ENCODE measurements around the gene TMPRSS6.

The TMPRSS6 gene

GRCh38 chr22:37117092-37117491 lies 7.6 kb upstream of the TMPRSS6 start:
- DNase-seq (ENCODE audit: low read depth in 2 of 2), result no peak

GRCh38 chr22:37115032-37115431 lies 5.5 kb upstream of the TMPRSS6 start:
- no peak for DNase-seq (ENCODE audit: low read depth in 2 of 2)

DNA sequence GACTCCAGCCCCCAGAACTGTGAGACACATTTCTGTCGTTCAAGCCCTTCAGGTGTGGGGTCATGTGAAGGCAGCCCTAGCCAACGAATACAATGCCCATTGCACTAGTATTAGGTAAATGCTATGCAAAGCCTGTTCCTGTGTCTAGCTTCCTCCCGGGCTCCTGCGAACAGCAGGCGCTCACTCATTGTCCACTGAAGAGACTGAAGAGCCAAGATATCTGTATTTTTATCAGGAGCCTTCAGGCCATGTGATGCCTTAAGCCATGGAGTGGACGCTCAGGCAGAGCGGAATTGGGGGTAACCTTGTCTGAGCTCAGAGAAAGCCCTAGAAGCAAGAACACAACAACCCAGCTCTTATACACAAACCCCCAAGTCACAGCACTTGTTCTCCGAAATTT lies 4.2 kb upstream of the TMPRSS6 start:
- DNase-seq (ENCODE audit: low read depth in 2 of 2), result no peak

GRCh38 chr22:37112084-37112728 lies 2.7 kb upstream of the TMPRSS6 start:
- no peak for DNase-seq (ENCODE audit: low read depth in 2 of 2)

GRCh38 chr22:37111156-37111717 lies 1.7 kb upstream of the TMPRSS6 start:
- DNase-seq (ENCODE audit: low read depth in 2 of 2), result no peak

DNA sequence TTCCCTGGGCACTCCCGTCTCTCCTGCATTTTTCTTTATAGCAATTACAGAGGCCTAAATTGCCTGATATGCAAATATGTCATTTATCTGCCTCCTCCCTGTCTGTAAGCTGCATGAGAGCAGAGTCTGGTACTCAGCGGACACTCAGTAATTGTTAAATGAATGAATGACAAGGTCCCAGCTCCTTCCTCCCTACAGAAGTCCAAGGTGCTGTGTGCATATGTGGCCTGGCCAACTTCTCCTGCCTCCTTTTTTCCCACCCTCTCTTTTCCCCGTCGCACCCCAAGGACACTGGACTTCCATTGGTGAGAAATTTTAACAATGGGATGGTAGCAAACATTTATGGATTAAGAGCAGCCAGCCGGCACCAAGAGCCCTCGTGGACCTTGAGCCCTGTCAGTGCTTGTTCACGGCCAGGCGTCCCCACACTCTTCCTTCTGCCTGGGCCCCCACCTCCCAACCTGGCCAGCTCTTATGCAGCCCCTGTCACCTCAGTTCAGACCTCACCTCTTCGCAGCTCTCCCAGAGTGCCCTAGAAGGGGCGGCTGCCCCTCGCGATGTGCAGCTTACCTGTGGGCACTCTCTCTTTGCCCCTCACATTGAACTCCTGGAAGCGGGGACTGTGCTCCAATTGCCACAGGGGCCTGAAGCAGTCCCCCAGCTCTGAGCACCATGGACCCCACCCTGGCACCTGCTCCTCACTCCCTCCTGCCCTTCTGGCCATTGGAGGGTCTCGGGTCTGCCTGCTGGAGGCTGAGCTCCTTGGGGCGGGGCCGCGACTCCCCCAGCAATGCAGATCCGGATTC lies 1.5 kb downstream of the TMPRSS6 start:
- DNase-seq (ENCODE audit: low read depth in 2 of 2), result no peak

- no peak for DNase-seq (ENCODE audit: low read depth in 2 of 2)
Measured at GRCh38 chr22:37105990-37106389, 3.5 kb downstream of the TMPRSS6 start.

GRCh38 chr22:37105154-37105553 lies 4.4 kb downstream of the TMPRSS6 start:
- DNase-seq (ENCODE audit: low read depth in 2 of 2), result no peak

DNA sequence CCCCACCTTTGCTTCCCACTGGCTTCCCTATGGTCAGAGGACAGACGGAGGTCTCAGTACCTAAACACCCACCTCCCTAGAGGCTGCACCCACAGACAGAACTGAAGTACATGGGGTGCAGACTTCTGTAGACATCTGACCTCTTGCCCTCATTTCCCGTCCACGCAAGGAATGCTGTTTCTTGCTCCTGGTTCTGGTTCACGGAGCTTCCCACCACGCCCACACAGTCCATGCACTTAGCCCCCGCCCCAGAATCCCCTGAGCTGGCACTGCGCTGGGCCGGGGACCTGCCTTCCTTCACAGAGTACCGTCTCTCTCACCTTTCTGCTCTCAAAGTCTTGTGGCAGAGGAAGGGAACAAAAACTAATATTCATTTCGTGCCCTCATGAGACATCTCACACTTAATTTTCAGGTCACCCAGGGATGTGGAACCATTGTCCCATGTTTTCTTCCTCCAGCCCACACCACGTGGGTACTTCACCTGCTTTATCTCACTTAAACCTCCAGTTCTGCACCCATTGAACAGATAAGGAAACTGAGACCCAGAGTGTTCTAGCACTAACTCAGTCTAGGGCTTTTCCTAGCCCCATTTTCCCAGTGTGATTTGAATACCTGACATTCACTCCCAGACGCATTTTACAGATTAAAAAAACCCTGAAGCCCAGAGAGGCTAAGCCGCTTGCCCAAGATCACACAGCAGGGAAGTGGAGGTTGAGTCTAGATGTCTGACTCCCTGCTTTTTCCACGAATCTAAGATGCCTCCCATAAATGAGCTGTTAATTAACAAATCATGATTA lies 5.7 kb downstream of the TMPRSS6 start:
- DNase-seq (ENCODE audit: low read depth in 2 of 2), result no peak

- DNase-seq (ENCODE audit: low read depth in 2 of 2), result no peak
Measured at GRCh38 chr22:37103151-37103550, 6.4 kb downstream of the TMPRSS6 start.

DNA sequence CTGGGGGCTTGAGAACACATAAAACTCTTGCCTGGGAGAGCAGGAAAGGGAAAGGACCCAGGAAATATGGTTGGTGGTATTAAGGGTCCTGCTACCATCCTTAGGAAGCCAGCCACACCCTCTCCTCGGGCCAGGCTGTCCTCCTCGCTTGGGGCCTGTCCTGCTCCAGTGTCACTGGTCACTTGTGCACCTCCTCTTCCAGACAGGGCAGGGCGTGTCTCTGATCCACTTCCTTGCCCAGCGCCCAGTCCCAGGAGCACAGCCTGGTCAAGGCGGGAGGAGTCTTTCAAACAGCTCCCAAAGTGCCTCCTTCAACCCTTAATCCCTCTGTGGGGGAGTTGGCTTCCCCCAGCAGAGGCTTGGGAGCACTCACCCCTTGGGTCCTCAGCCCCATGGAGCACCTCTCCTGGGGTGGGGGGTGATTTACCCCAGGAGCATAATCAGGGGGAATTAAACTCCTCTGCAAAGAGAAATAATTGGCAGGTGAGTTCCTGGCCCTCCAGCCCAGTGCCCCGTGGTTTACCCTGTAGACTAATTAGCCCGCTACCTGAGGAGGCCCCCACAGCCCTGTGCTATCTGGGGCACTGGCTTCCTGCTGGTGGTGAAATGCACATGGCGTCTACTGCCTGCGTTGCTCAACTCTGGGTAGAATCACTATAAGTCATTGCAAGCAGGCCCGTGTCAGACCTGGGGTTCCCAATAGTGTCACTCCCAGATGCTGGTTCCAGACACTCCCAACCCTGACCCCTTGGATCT lies 8.0 kb downstream of the TMPRSS6 start:
- no peak for DNase-seq (ENCODE audit: low read depth in 2 of 2)

- DNase-seq (ENCODE audit: low read depth in 2 of 2), result no peak
Measured at GRCh38 chr22:37100589-37101127, 8.9 kb downstream of the TMPRSS6 start.

DNA sequence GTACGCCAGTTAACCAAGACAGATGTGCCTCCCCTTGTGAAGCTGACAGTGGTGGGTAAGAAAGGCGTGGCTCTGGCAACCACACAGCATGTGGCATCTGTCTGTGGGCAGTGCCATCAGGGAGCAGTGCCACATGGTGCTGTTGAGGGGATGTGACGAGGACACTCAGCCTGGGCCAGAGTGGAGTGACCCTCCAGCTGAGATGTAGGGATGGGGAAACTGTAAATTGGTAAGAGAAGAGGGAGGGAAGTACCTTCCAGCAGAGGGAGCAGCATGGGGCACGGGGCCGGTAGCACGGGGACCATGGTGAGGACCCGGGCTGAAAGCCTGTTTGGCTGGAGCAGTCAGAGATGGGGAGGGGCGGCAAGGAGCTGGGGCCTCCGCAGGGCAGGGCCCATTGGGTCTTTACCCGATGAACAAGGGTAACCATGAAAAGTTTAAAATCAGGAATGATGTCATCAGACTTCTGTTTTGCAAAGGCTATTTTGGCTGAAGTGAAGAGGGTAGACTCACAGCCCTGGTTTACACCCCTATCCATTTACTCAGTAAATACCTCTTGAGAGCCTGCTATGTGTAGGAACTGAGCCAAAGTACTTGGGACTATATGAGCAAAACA lies 10.4 kb downstream of the TMPRSS6 start:
- no peak for DNase-seq (ENCODE audit: low read depth in 2 of 2)

DNA sequence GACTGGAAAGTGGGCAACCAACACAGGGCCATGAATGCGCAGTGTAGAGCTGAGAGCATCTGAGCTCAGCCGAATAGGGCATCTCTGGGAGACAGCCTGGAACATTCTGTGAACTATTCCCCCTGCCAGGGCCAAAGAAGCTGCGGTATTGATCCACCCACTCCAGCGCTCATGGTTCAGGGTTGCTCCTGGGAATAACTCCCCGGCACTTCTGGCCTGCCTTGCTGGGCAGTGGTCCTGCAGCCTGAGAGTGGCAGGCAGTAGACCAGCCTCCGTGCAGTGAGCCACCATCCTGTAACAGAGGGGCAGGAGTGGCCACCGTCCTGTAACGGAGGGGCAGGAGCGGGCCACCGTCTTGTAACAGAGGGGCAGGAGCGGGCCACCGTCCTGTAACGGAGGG lies 12.2 kb downstream of the TMPRSS6 start:
- no peak for DNase-seq (ENCODE audit: low read depth in 2 of 2)

DNA sequence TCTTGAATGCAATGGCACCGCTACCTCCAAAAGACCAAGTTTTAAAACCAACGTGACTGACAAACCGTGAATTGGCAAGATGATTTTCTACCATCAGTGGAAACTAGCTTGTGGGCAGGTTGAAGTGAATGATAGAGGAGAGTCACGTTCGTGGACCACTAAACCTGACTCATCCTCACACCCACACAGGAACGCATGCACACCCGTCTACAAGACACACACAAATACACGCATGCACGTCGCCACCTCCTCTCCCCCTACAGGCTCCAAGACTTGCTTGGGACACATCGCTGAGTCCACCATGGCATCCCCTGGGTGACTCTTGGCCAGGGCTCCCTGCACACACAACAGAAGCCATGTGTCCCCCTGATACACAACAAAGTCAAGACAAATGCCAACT lies 14.4 kb downstream of the TMPRSS6 start:
- peak in 1 of 2 donors; percentile 65 for DNase-seq (ENCODE audit: low read depth in 2 of 2)

- DNase-seq (ENCODE audit: low read depth in 2 of 2), result no peak
Measured at GRCh38 chr22:37094239-37094638, 15.3 kb downstream of the TMPRSS6 start.

GRCh38 chr22:37092997-37093396 lies 16.5 kb downstream of the TMPRSS6 start:
- no peak for DNase-seq (ENCODE audit: low read depth in 2 of 2)

GRCh38 chr22:37091994-37092393 lies 17.5 kb downstream of the TMPRSS6 start:
- DNase-seq (ENCODE audit: low read depth in 2 of 2), result no peak

GRCh38 chr22:37090920-37091695 lies 18.4 kb downstream of the TMPRSS6 start:
- no peak for DNase-seq (ENCODE audit: low read depth in 2 of 2)

GRCh38 chr22:37089434-37089833 lies 20.1 kb downstream of the TMPRSS6 start:
- DNase-seq (ENCODE audit: low read depth in 2 of 2), result no peak
